HCT116 (cell line): ENCODE results near the gene SEC22A. TPM values are rescaled to one million over a fixed set of nuclear protein-coding genes. Genes with fewer than 3 reads are reported as not detected.

Source experiments
- ATAC-seq: fragments of 200-7000 bp; cut with Tn5 transposase; 2 replicates; pipeline ENCODE4 v1.9.1; 2020; ENCODE audit warnings: mild to moderate bottlenecking, moderate library complexity
- BruUV-seq: library from RNA; stranded (reverse); fragments of 400-500 nt; replicated peaks from 2 replicates; lab custom pipeline; 2021; lab: Mats Ljungman, UMichigan
- CTCF ChIA-PET: fragments of 300-600 bp; sonication (Branson Sonifier 250); formaldehyde crosslinking; loops from one replicate; lab custom pipeline; 2021; ENCODE audit warnings: antibody characterized with exemption; lab: Charles Lee
- POLR2A ChIA-PET: fragments of 300-600, 350-600 bp; sonication (Branson Sonifier 250); formaldehyde crosslinking; loops from one replicate; lab custom pipeline; 2021; ENCODE audit warnings: antibody characterized with exemption; lab: Charles Lee
- RAD21 ChIA-PET, 2 experiments: fragments of 300-600 bp; sonication (Branson Sonifier 250); formaldehyde crosslinking; loops; one replicate each; lab custom pipeline; 2023; ENCODE audit warnings: low total read pairs in 2 of 2; ENCODE audit not compliant: uncharacterized antibody in 2 of 2, unreplicated experiment in 2 of 2, low non-redundant PET in 1 of 2; lab: Charles Lee
- DNase-seq: peaks from one replicate; pipeline ENCODE4 v3.0.0-alpha.2; 2010; ENCODE audit warnings: low read depth, low spot score
- H2AFZ ChIP-seq: fragments of 200-600 bp; shearing (Covaris generic), sonication (generic); 2 replicates; pipeline ENCODE4 v1.6.1; 2017; ENCODE audit warnings: low read depth, mixed run types, mixed read lengths, antibody characterized with exemption, low read length; ENCODE audit not compliant: poor library complexity, severe bottlenecking
- H3K27ac ChIP-seq: 2 replicates; pipeline ENCODE4 v1.5.1; 2012; ENCODE audit warnings: low read depth, low read length
- H3K27me3 ChIP-seq: fragments of 200-600 bp; sonication (generic); 2 replicates; pipeline ENCODE4 v1.6.1; 2016; ENCODE audit warnings: mixed run types, low read length, mixed read lengths; ENCODE audit not compliant: insufficient read depth
- H3K36me3 ChIP-seq, 2 experiments: fragments of 200-500 bp in 1 of 2; fragments of 200-600 bp in 1 of 2; sonication (Bioruptor generic) in 1 of 2; sonication (generic) in 1 of 2; 2 replicates each; pipeline versions ENCODE4 v1.5.1 to v1.6.1; 2014 to 2016; ENCODE audit warnings: low read length in 2 of 2, inconsistent platforms in 1 of 2, mixed read lengths in 1 of 2, mixed run types in 1 of 2; ENCODE audit not compliant: insufficient read depth in 2 of 2, control insufficient read depth in 1 of 2
- H3K4me1 ChIP-seq, 2 experiments: fragments of 200-600 bp in 1 of 2; sonication (generic) in 1 of 2; 2 replicates each; pipeline versions ENCODE4 v1.5.1 to v1.6.1; 2012 to 2017; ENCODE audit warnings: low read length in 2 of 2, inconsistent platforms in 1 of 2, mild to moderate bottlenecking in 1 of 2, mixed read lengths in 1 of 2, mixed run types in 1 of 2, moderate library complexity in 1 of 2; ENCODE audit not compliant: insufficient read depth in 2 of 2, control insufficient read depth in 1 of 2
- H3K4me2 ChIP-seq: fragments of 200-600 bp; sonication (generic); 2 replicates; pipeline ENCODE4 v1.6.1; 2017; ENCODE audit warnings: mixed run types, low read length, mixed read lengths
- H3K4me3 ChIP-seq, 2 experiments: fragments of 200-600 bp in 1 of 2; sonication (generic) in 1 of 2; replicated peaks in 1 of 2; 2 replicates each; pipeline ENCODE4 v1.5.1; 2011 to 2016; ENCODE audit warnings: low read length in 2 of 2, control low read depth in 1 of 2, low read depth in 1 of 2, mild to moderate bottlenecking in 1 of 2, mixed read lengths in 1 of 2, mixed run types in 1 of 2
- H3K79me2 ChIP-seq: fragments of 200-600 bp; sonication (generic); 2 replicates; pipeline ENCODE4 v1.6.1; 2017; ENCODE audit warnings: mild to moderate bottlenecking, mixed run types, low read length, moderate library complexity, mixed read lengths; ENCODE audit not compliant: insufficient read depth
- H3K9ac ChIP-seq: fragments of 200-600 bp; sonication (generic); 2 replicates; pipeline ENCODE4 v1.6.1; 2016; ENCODE audit warnings: low read length, mixed read lengths
- H3K9me2 ChIP-seq: fragments of 200-600 bp; sonication (generic), shearing (Covaris generic); 2 replicates; pipeline ENCODE4 v1.6.1; 2017; ENCODE audit warnings: mixed run types, mild to moderate bottlenecking, moderate library complexity; ENCODE audit not compliant: insufficient read depth
- H3K9me3 ChIP-seq, 2 experiments: fragments of 200-500 bp in 1 of 2; fragments of 200-600 bp in 1 of 2; sonication (Bioruptor generic) in 1 of 2; sonication (generic) in 1 of 2; 2 replicates each; pipeline ENCODE4 v1.6.1; 2014 to 2017; ENCODE audit warnings: low read length in 2 of 2, mixed read lengths in 2 of 2, inconsistent platforms in 1 of 2, low read depth in 1 of 2, mild to moderate bottlenecking in 1 of 2, mixed run types in 1 of 2, moderate library complexity in 1 of 2; ENCODE audit not compliant: control insufficient read depth in 1 of 2, insufficient read depth in 1 of 2
- H4K20me1 ChIP-seq: fragments of 200-600 bp; sonication (generic), shearing (Covaris generic); 2 replicates; pipeline ENCODE4 v1.6.1; 2017; ENCODE audit warnings: mixed run types, mild to moderate bottlenecking, moderate library complexity; ENCODE audit not compliant: insufficient read depth
- CEBPB ChIP-seq: IDR thresholded peaks from 2 replicates; pipeline ENCODE4 v1.6.1; 2012; ENCODE audit warnings: low read depth
- CTCF ChIP-seq, 3 experiments: fragments of 200-600 bp in 1 of 3; sonication (generic) in 1 of 3; IDR thresholded peaks in 2 of 3; conservative IDR thresholded peaks in 1 of 3; 2 replicates each; pipeline ENCODE4 v1.5.1; 2012 to 2017; ENCODE audit warnings: low read depth in 2 of 3, low read length in 2 of 3, antibody characterized with exemption in 1 of 3, borderline replicate concordance in 1 of 3, control low read depth in 1 of 3, mild to moderate bottlenecking in 1 of 3, mixed read lengths in 1 of 3, mixed run types in 1 of 3, moderate library complexity in 1 of 3; ENCODE audit not compliant: insufficient read depth in 1 of 3
- FOSL1 ChIP-seq: IDR thresholded peaks from 2 replicates; pipeline ENCODE4 v1.6.1; 2012; ENCODE audit warnings: low read depth
- MAX ChIP-seq: IDR thresholded peaks from 2 replicates; pipeline ENCODE4 v1.6.1; 2012
- POLR2AphosphoS5 ChIP-seq: IDR thresholded peaks from 2 replicates; pipeline ENCODE4 v1.6.1; 2011; ENCODE audit warnings: mild to moderate bottlenecking, low read depth, low read length, moderate library complexity
- RAD21 ChIP-seq: IDR thresholded peaks from 2 replicates; pipeline ENCODE4 v1.6.1; 2012; ENCODE audit warnings: low read depth, mild to moderate bottlenecking
- REST ChIP-seq: IDR thresholded peaks from 2 replicates; pipeline ENCODE4 v1.6.1; 2012; ENCODE audit warnings: low read depth
- SIN3A ChIP-seq: IDR thresholded peaks from 2 replicates; pipeline ENCODE4 v1.6.1; 2012; ENCODE audit warnings: low read depth
- ZFX ChIP-seq: fragments of 450-650 bp; IDR thresholded peaks from 2 replicates; pipeline ENCODE4 v1.6.1; 2017
- ZNF274 ChIP-seq: fragments of 200-500 bp; sonication (Bioruptor generic); IDR thresholded peaks from 2 replicates; pipeline ENCODE4 v1.6.1; 2014; ENCODE audit warnings: mild to moderate bottlenecking, low read depth, low read length, inconsistent platforms
- intact Hi-C: fragments of 100-400 bp; cut with micrococcal nuclease; formaldehyde crosslinking; loops from 2 replicates; pipeline ENCODE4 v1.10.0; 2022
- total RNA-seq: library from RNA; stranded (reverse); gene quantifications from one replicate; pipeline ENCODE4 v1.2.1, GENCODE V29; 2021; ENCODE audit not compliant: unreplicated experiment

The SEC22A gene
- total RNA-seq, 1 experiment from 2014 or later: 10.6 TPM

DNA sequence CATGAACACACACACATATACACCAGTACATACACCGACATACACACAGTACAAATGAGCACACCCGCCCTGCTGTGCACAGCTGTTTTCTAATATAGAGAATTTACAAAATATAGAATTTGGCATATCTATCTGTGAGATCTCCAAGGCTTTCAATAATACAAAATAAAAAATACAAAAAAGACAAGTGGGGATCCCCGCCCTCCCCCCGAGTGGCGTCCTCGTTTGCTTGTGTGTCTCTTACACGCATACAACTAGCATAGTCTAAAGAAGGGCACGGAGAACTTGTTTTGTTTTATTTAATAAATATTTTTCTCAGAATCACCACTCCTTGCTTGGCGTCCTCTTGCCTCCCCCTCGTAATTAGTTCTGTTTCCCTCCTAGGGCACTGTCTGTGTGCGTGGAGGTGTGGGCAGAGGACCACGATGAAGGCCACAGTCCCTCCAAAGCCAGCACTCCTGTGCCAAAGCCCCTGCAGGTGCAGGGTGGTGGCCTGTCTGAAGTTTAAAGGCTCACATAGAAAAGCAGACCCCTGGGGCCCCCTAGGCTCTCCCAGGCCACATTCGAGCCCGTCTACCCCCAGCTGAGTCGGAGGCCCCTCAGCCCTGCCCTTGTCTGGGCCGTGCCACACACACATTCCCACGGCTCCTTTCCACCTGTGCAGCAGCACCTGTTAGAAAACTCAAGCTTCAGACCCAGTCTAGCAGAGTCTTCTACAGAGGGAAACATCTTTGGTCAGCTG lies 82.1 kb downstream of the SEC22A start:
- Histone ChIP-seq H3K4me2 (no peak overlapping the region), H3K4me3 (no peak overlapping the region), H4K20me1 (no peaks in the 10 kb centered on the region), H2AFZ (no peak overlapping the region), H3K36me3 (no peaks in the 10 kb centered on the region), H3K9ac (no peak overlapping the region), H3K9me2 (no peaks in the 10 kb centered on the region), H3K9me3 (no peaks in the 10 kb centered on the region), H3K4me1 (no peaks in the 10 kb centered on the region), H3K27ac (no peak overlapping the region), H3K79me2 (no peaks in the 10 kb centered on the region), H3K27me3 (no peaks in the 10 kb centered on the region)
- BruUV-seq: no TSS peak
- TF ChIP-seq MAX (no peak), REST (no peak), FOSL1 (no peak)
- RAD21 ChIA-PET: no interaction called here
- ATAC-seq (no peak), DNase-seq (no peak)
- CTCF ChIA-PET: no interaction called here
- intact Hi-C loops: no loop called here
- POLR2A ChIA-PET: no interaction called here

- Histone ChIP-seq H3K4me2 (no peak overlapping the region), H3K79me2 (no peaks in the 10 kb centered on the region), H4K20me1 (no peaks in the 10 kb centered on the region), H3K9ac (no peak overlapping the region), H3K4me3 (no peak overlapping the region), H3K36me3 (no peaks in the 10 kb centered on the region), H3K9me2 (no peaks in the 10 kb centered on the region)
- intact Hi-C loops: no loop called here
- ChIA-PET CTCF (no interaction called here), RAD21 (no interaction called here)
- no peak for ATAC-seq
- no TSS peak for BruUV-seq
- TF ChIP-seq RAD21 (no peak), SIN3A (no peak), FOSL1 (no peak), POLR2AphosphoS5 (no peak), CEBPB (no peak), ZFX (no peak), ZNF274 (no peak), CTCF (IDR thresholded peaks at IDR 0.05 in 2 of 3, conservative IDR thresholded peaks at IDR 0.05 in 1 of 3; ENCODE audit: borderline replicate concordance in 1 of 3, insufficient read depth in 1 of 3, low read depth in 2 of 3, low read length in 2 of 3) (no peak)
- TF ChIP-seq, all 23 proteins: peak for 0
- Histone ChIP-seq H3K27ac (no peak overlapping the region), H3K4me1 (no peaks in the 10 kb centered on the region), H3K9me3 (no peaks in the 10 kb centered on the region), H2AFZ (no peak overlapping the region), H3K27me3 (no peaks in the 10 kb centered on the region)
- no peak for DNase-seq
- POLR2A ChIA-PET: no interaction called here
These were observed 82.8 kb downstream of the SEC22A start for GRCh38 chr3:123284399-123285010.
